ENCODE results near the gene RFC5. TPM values are rescaled to one million over a fixed set of nuclear protein-coding genes. Genes with fewer than 3 reads are reported as not detected.

Gene RFC5
- total RNA-seq, 1 experiment from 2014 or later: 50.4 TPM

- H2AK5ac ChIP-seq (ENCODE audit: insufficient read length, low read length): no peak overlapping the region
- H3K79me2 ChIP-seq (ENCODE audit: insufficient read depth, low read length): peaks cover 2% of the 10 kb centered on the region; the same call in 1 of the 2 replicates
- no peak overlapping the region for H3K23ac ChIP-seq (ENCODE audit: insufficient read length, low read depth, low read length)
- no peak overlapping the region for H4K5ac ChIP-seq (ENCODE audit: insufficient read length, low read depth, low read length)
- no peak overlapping the region for H2BK120ac ChIP-seq (ENCODE audit: low read depth, low read length, poor library complexity, severe bottlenecking)
- H2BK12ac ChIP-seq (ENCODE audit: insufficient read length, low read depth, low read length): no peak overlapping the region
- Mint-ChIP-seq H3K27me3 (ENCODE audit: low read depth) (no peaks in the 10 kb centered on the region; the same call in 1 of the 2 replicates), H3K27ac (peak overlapping the region in 2 of 3 experiments; percentile 85; a peak in 4 of 7 replicates), H3K4me1 (peaks cover 39 to 41% of the 10 kb centered on the region in 2 experiments), H3K4me3 (peak overlapping the region; percentile 80 to 90), H3K9me3 (no peaks in the 10 kb centered on the region), H3K36me3 (ENCODE audit: insufficient read depth in 1 of 3, low read depth in 3 of 3) (peaks cover 16 to 35% (median 27%) of the 10 kb centered on the region in 3 experiments; a peak in 6 of 7 replicates)
- no peak overlapping the region for H2BK15ac ChIP-seq (ENCODE audit: low read depth, low read length)
- no peak overlapping the region for H3K4me2 ChIP-seq (ENCODE audit: insufficient read depth, insufficient read length, low read length)
- TF ChIP-seq CTCF (conservative IDR thresholded peaks at IDR 0.05): no peak
- no peak overlapping the region for H2BK5ac ChIP-seq (ENCODE audit: insufficient read length, low read length)
- H3K4ac ChIP-seq (ENCODE audit: low read depth, low read length): no peak overlapping the region
- peaks cover 3% of the 10 kb centered on the region; the same call in 1 of the 2 replicates for H3K4me1 ChIP-seq (ENCODE audit: insufficient read depth, low read length)
- H3K14ac ChIP-seq (ENCODE audit: insufficient read depth, low read length): no peak overlapping the region
- H3K79me1 ChIP-seq (ENCODE audit: insufficient read depth, low read depth, low read length, poor library complexity, severe bottlenecking): no peaks in the 10 kb centered on the region
- no peak overlapping the region for H3K56ac ChIP-seq (ENCODE audit: insufficient read length, low read depth, low read length)
- no peak for DNase-seq
- H2BK20ac ChIP-seq (ENCODE audit: low read depth, low read length, poor library complexity, severe bottlenecking): no peak overlapping the region
- H3K27ac ChIP-seq (ENCODE audit: insufficient read length, low read depth, low read length): no peak overlapping the region
- no peaks in the 10 kb centered on the region for H4K20me1 ChIP-seq (ENCODE audit: control insufficient read depth, insufficient read depth, insufficient read length)
- no CpG with 5 or more reads among the region's 4 CpGs for WGBS (ENCODE audit: extremely low coverage, insufficient read length, low lambda C conversion rate)
- no peak overlapping the region for H3K9ac ChIP-seq (ENCODE audit: extremely low read depth, insufficient read length, low read length)
- no peak overlapping the region for H4K91ac ChIP-seq (ENCODE audit: insufficient read length, low read depth, low read length)
- no peaks in the 10 kb centered on the region for H3K27me3 ChIP-seq (ENCODE audit: insufficient read depth, low read length)
- H3T11ph ChIP-seq (ENCODE audit: low read length): no peak overlapping the region
- H3K23me2 ChIP-seq (ENCODE audit: insufficient read length, low read depth, low read length, poor library complexity, severe bottlenecking): peaks cover 24% of the 10 kb centered on the region
- no peak overlapping the region for H4K8ac ChIP-seq (replicated peaks; ENCODE audit: insufficient read length, low read depth, low read length)
- no peak overlapping the region for H3K18ac ChIP-seq (ENCODE audit: insufficient read length, low read depth, low read length)
- no peaks in the 10 kb centered on the region for H3K9me3 ChIP-seq (ENCODE audit: control insufficient read depth, low read depth, low read length)
- no peak overlapping the region for H2AFZ ChIP-seq (ENCODE audit: low read length)
These were observed 47.3 kb downstream of the RFC5 start for GRCh38 chr12:118063576-118064391.

Measured in H9 (cell line).